Measurements from ENCODE around the gene MPST.

MPST gene

GRCh38 chr22:37001826-37002225 is 17.7 kb upstream of the MPST start:
- DNase-seq = no peak

DNA sequence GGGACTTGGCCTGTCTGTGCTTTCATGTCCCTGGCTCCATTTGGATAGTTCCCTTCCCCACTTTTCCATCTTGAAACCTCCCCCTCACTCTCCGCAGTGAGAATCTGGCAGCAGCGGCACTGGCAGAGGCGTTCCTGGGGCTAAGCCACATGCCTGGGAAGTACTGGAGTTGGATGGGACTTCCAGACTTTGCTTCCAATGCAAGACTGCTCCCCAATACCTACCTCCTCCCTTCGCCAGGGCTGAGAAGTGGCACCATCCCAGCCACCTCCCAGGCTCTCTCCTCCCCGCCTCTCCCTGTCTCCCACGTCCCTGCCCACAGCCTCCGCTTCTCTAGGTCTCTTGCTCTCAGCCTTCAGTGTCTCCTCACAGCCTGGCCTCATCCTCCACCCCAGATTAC is 16.9 kb upstream of the MPST start:
- DNase-seq = no peak

DNA sequence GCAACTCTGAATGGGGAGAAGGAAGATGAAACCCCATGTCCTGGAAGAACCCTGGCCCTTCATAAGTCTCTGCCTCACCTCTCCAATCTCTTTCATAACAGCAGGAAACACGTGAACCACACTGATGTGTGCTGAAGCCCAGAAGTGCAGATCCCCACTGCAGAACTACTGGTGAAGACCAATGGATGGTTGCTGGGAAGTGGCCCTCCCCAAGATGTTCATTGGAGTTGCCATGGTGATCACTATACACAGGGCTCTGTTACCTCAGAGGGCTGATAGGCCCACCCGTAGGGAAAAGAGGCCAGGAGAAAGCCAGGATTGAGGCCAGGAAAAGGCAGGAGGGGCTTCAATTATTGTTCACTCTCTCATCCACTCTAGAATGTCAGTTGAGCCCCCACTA is 11.9 kb upstream of the MPST start:
- no peak for DNase-seq

DNA sequence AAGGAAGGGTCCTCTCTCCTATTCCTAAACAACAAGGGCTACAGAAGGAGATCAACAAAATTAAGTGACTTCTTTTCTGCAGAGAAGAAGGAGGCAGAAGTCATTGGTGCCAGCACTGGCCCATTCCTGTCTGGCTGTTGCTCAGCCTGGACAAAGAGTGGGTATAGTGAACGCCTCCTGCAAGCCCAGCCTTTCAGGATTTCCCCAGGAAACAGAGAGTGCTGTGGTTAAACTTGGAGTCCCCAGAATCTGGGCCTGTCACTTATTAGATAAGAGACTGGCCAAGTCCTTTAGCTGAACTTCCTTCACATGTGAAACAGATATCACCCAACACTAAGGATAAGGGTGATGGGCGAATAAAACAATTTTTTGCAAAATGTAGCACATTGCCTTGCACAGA is 11.2 kb upstream of the MPST start:
- DNase-seq = no peak

DNA sequence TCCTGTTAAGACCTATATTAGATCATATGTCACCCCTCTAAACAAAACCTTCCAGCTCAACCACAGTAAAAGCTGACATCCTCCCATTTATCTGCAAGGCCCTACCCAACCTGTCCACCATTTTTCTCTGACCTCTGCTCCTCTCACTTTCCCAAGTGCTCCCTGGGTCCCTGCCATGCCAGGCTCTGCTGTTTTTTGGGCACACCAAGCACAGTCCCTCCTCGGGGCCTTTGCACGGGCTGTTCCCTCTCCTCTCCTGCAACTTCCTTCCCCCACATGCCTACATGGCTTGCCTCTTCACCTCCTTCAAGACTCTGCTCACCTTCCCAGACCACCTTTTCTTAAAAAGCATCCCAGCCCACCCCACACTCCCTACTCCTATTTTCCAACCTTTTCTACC is 10.1 kb upstream of the MPST start:
- no peak for DNase-seq

- no peak for DNase-seq
These were observed 9.4 kb upstream of the MPST start for GRCh38 chr22:37010174-37010573.

DNA sequence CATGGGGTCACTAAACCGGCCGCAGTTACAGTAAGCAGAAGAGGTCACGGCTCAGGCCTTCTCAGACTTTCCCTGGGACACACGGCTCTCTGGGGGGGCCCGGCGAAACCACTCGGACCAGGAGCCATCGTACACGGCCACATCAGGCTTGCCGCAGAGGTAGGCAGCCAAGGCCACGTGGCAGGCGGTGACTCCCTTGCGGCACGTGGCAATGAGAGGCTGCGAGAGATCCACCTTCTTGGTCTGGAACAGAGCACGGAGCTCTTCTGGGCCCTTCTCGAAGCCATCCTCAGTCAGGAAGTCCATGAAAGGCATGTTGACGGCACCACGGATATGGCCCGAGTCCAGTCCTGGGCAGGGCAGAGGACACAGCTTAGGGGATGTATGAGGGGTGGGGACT is 8.6 kb upstream of the MPST start:
- no peak for DNase-seq

GRCh38 chr22:37011472-37011871 is 8.1 kb upstream of the MPST start:
- no peak for DNase-seq

GRCh38 chr22:37012262-37012904 is 7.2 kb upstream of the MPST start:
- DNase-seq = no peak

- no peak for DNase-seq
These were observed 6.6 kb upstream of the MPST start for GRCh38 chr22:37012956-37013355.

DNA sequence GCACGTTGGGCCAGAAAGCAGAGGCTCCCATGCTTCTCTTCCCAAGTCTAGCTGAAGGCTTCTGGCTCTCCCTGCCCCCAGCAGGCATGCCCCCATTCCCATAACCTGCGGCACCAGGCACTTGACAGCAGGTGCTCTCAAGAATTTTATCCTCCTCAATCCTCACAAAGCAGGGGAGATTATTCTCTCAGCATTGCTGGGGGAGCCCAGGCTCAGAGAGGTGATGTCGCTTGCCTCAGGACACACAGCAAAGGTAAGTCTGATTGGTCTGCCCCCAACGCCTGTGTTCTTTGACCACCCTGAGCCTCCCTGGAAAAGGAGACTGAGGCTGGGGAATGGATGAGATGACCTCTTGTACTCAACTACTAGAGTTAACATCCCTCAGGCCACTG is 5.1 kb upstream of the MPST start:
- DNase-seq = no peak

- no peak for DNase-seq
These were observed 4.5 kb upstream of the MPST start for GRCh38 chr22:37014835-37015586.

GRCh38 chr22:37015587-37015878 is 4.0 kb upstream of the MPST start:
- no peak for DNase-seq

DNA sequence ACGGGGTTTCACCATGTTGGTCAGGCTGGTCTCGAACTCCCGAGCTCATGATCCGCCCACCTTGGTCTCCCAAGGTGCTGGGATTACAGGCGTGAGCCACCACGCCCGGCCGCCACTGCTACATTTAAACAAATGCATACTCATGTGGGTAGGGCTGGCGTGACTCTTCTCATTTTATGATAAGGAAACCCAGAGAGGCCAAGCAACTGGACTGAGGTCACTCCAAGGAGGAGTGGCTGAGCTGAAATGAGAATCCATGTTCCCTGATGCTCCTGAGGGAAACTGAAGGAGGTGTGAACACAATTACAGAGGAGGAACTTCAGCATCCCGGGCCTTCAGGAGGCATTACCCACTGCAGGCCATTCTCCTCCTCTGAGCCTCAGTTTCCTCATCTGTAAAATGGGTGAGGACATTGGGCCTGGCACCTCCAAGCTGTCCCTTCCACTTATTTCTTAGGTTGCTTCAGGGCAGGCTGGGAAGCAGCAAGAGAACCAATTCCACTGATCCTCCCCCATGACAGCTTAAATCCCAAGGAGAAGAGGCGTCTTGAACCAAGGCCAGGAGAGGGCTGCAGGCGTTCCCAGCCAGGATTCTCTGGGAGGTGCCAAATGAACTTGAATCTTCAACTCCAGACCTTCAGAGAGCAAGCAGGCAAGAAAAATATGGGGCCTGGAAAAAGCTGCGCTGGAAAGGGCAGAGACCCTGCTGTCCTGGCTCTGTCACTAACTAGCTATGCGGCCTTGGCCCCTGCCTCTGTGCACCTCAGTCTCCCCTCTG is 3.2 kb upstream of the MPST start:
- no peak for DNase-seq

GRCh38 chr22:37017356-37017755 is 2.2 kb upstream of the MPST start:
- DNase-seq = no peak

GRCh38 chr22:37018086-37018814 is 1.3 kb upstream of the MPST start:
- DNase-seq = no peak

GRCh38 chr22:37018815-37019308 is 680 bp upstream of the MPST start:
- DNase-seq = no peak

DNA sequence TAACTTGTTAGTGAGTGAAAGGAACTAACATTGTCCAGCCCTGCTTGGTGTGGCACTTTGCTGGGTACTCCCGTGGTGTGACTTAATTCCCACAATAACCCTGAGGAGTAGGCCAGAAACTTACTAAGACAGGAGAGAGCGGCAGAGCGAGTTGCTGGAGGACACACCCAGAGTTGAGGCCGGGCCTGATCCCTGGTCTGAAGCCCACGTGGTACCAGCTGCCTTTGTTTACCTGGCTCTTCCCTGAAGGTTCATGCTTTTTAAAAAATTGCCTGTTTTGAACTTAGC is 594 bp downstream of the MPST start:
- DNase-seq = no peak

GRCh38 chr22:37021041-37021440 is 1.5 kb downstream of the MPST start:
- DNase-seq = no peak

DNA sequence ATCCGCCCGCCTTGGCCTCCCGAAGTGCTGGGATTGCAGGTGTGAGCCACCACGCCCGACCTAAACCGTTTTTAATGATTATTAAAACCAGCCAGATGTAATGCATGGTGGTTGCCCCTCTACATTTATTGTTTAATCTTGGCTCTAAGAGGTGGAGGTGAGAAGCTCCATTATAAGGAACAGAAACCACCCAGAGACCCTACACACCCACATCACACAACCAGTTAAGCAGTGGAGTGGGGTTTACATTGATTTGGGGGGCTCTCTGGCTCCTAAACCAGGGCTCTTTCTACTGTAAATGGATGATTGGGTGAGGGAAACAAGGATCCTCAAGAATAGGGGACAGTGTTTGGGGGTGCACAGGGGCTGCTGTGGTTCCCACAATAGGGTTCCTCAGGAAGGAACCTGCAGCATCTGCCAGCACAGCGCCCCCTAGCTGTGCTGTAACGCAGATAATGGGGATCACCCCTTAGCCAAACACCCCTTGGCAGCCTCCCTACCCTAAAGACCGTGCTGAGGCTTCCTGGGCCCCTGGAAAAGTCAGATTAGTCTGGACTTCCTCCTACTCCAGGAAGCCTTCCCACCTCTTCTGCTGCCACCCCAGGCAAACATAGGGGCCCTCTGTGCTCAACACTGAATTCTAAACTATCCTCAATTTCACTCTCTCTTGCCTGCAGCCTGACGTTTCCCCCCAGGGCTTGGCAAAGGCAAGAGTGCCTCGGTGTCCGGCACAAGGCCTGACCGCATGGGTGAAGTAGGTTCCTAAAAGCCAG is 2.4 kb downstream of the MPST start:
- DNase-seq = no peak

GRCh38 chr22:37022483-37023337 is 3.2 kb downstream of the MPST start:
- no peak for DNase-seq
